Measurements from ENCODE around the gene TMCC2.
A peak's percentile ranks its signal among the peaks of the same experiment; 100 is the strongest.
"Not testable (repeated sequence)": the region's sequence is repeated elsewhere in the genome, so short reads cannot be mapped to it uniquely, and the experiment has no call there.

Gene TMCC2

DNA sequence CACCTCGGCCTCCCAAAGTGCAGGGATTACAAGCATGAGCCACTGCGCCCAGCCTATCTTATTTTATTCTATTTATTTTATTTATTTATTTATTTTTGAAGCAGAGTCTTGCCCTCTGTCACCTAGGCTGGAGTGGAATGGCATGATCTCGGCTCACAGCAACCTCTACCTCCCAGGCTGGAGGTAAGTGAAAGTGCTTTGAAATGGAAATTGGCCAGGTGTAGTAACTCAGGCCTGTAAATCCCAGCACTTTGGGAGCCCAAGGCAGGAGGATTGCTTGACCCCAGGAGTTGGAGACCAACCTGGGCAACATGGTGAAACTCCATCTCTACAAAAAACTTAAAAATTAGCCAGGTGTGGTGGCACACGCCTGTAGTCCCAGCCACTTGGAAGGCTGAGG is 11.2 kb upstream of the TMCC2 start:
- DNase-seq = no peak

DNA sequence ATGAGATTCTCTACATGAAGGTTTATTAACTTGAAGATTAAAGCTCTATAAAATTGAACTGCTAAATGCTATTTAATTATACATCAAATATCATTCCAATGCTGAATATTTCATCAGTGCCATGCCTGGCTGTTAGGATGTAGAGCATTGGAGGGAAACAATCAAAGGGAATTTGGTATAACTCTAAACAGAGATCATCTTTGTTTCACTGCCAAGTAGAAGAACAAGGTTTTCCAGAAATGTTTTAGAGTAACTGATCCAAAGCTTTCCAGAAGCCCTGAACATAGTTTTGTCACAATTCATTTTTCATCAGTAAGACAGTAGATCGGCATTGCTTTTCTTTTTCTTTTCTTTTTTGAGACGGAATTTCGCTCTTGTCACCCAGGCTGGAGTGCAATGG is 10.3 kb upstream of the TMCC2 start:
- DNase-seq = no peak

DNA sequence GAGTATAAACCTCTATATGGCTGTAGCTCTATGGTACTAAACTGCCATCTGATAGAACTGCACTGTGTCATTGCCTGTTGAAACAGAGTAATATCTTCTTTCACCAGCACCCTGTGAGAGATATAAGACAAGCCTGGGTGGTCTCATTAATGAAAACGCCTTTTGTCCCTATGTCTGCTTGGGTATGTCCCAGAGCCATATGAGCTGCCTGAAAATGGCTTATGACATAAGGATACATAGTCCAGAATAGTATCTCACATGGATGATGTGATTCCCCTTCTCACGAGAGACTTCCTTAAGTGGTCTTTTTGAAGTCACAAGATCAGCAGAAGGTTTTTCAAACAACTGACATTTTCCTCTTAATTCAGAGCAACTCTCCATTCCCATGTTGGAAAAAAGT is 7.3 kb upstream of the TMCC2 start:
- no peak for DNase-seq

DNA sequence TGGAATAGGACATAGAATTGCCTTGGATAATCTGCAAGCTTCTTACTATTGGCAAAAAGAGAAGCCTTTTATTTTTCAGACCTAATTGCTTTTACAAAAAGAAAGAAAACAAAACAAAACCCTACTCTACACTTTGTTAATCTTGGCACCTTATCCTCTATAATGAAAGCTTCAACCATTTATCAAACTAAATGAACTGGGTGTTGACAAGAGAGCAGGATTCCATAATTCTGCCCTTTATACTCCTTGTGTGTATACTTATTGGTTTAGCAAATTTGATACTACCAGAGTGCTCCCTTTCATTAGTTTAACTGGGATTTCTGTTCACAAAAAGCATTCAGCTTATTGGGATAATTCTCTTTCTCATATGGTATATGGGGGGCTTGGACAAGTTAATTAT is 3.0 kb upstream of the TMCC2 start:
- no peak for DNase-seq

DNA sequence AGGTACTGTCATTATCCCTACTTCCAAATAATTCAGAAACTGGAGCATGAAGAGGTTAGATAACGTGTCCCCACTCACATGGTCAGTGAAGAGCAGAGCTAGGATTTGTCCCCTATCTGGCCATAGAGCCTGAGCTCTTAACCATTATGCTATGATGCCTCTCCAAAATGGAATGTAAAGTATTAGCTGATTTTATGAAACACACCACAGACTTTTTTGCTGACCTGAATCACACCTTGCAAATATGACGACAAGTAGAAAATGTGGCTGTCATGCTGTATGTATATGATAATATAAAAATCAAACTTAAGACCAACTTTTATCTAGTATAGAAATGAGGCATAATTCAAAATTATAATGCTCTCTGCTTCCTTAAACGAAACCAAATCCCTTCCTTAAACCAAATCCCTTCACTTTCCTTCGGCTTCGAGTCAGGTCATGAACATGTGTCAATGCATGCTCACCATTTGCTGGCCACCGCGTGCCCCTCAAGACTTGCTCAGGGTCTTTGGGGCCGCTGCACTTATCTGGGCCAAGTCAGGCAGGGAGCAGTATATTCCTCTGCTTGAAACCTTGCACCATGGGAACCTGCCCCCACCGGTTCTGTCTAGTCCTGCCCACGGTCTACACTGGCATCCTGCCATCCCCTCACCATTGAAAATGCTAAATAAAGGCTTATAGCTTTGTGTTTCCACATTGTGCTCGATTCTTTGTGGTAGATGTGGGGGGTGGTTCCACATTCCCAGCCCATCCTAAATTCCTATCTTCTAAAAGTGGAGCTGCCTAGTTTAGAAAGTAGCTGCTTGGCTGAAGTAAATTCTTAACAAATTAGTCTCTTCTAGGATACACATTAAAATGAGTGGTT is 1.6 kb upstream of the TMCC2 start:
- no peak for DNase-seq

DNA sequence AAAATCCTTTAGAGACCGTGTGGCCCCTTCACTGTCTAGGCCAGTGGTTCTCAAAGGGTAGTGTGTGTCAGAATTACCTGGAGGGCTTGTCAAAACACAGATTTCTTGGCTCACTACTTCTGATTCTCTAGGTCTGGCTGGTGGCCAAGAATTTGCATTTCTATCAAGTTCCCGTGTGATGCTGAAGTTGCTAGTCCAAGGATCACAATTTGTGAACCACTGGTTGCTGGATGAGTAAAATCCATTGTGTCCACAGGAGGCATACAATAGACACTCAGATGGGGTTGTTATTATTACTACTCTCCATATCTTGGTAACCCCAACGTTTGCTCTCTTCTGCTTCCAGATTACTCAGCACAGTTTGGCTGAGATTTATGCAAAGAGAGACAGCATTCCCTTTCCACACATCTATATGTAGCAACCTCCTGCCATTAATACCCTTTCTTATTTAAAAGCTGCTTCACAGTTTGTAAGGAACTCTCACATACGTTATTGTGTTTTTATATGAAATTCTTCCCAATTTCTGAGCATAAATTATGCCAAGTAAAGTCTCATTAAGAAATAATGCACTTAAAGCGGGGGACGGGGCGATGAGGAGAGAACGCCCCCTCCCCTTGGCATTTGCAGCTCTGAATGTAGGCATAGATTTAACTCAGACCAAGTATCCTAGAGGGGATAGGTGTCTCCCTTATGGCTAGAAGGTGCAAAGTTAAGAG is 720 bp upstream of the TMCC2 start:
- DNase-seq = no peak

DNA sequence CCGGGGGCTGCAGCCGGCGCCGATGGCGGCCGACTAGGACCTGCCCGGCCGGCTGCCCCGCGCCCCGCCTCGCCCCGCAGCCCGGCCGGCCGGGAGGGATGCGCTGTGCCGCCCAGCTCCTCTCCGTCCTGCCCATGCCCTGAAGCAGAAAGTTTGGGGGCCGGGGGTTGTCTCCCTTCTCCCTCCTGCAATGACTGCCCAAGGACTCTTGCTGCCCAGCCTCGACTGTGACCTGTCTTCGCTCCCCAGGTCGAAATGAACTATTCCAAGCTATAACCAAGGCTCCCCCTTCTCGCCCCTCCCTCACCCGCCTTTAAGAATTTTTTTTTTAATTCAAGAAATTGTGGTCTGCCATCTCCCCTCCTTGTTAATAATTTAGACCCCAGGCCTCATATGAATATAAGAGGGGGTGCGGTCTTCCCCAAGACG is 361 bp downstream of the TMCC2 start:
- DNase-seq = no peak

DNA sequence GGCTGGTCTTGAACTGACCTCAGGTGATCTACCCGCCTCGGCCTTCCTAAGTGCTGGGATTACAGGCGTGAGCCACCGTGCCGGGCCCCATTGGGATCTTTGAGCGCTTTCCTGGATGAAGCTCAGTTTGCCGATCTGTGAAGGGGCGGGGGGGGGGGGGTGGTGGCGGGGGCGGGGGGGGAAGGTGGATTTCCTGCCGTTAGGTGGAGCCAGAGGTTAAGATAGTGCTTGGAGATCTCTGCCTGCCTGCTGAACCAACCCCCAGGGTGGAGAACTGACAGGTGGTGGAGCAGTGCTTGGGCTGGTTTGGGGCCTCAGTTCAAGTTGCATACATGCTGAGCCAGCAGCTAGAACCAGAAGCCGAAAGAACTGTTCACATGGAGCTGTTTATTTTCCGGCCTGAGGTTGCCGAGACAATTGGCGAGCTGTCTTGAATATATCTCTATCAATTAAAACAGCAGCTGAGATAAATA is 1.7 kb downstream of the TMCC2 start:
- peak; percentile 55 to 56 for DNase-seq

DNA sequence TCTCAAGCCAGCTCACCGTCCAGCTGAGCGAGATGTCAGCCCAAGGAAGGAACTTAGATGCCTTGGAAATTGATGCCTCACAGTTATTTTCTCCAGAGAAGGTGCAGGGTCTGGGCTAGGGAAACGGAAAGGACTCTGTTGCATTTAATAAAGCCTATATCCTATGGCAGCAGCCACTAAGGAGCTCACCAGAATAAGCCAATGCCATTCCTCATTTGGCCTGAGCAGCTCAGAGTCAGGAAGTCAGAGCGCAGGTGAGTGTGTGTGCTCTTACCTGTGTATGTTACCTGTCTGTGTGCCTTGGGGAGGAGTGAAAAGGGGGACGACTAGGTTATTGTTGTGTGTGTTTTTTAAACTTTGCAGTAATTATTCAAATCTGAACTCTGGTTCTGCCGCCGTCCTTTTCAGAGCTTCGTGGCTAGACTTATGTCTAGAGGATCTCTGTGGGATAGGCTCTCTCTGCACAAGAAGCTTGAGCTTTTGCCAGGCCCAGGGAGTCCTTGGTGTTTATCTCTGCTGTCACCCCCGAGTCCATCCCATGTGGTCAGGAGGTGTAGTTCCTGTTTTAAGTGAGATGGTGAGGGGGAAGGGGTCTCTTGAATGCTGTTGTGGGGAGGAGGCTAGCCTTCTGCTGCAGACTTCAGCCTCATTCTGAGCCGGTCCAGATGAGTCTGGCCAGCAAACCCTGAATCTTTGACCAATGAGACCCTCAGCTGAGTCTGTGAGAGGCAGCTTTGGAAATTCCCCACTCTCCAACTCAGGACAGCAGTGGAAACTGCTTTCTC is 2.4 kb downstream of the TMCC2 start:
- DNase-seq = no peak

DNA sequence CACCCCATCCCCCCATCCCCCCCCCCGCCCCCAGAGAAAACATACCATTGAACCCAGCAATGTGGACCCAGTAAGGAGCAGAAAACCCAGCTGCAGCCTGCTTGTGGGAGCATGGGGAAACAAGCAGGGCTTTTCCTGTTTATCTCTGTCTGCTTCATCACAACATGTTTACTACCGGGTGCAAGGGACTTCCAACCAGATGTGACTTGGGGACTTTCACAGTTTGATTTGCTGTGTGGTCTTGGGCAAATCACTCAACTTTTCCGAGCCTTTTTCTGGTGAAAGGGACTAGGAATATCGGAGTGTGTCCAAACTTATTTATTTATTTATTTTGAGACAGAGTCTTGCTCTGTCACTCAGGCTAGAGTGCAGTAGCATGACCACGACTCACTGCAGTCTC is 3.2 kb downstream of the TMCC2 start:
- no peak for DNase-seq

DNA sequence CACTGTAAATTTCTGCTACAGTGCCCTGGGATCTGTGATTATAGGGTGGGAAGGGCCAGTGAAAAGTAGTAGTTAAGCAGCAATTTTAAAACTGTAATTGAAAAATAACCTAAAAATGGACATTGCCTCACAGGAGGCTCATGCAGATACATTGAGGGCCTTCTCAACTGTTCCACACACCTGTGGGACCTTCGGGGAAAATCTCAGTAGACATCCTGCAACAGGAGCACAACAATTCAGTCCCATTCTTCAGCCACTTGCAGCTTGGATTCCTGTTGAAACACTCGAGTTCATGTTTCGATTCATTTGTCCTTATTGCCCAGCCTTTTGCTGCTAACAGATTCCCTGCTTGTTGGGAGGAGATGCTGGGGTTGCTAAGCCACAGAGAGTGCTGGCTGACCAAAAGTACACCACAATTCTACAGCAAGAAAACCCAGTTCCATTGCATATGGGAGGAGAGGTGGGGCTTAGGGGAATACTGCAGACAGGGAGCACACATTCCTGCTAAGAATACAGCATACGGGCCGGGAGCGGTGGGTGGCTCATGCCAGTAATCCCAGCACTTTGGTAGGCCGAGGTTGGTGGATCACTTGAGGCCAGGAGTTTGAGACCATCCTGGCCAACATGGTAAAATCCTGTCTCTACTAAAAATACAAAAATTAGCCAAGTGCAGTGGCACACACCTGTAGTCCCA is 4.5 kb downstream of the TMCC2 start:
- DNase-seq = no peak

DNA sequence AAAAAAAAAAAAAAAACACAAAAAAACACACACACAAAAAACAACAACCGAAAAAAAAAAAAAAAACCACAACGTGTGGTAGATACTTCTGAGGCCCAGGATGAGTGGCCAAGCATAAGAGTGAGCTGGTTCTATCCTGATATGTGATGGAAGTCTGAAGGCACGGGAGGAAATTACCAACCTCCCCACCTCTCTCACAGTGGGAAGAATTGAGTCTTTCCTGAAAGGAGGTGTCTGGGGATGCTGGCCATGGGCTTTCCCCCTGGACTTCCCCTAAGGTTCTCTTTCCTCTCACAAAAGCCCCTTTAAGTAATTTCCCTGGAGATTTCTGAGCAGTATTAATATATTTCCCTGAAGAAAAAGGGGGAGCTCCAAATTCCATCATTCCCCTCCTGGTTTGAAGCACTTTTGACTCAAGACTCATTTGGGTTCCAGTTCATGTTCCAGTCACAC is 5.2 kb downstream of the TMCC2 start:
- DNase-seq = no peak

DNA sequence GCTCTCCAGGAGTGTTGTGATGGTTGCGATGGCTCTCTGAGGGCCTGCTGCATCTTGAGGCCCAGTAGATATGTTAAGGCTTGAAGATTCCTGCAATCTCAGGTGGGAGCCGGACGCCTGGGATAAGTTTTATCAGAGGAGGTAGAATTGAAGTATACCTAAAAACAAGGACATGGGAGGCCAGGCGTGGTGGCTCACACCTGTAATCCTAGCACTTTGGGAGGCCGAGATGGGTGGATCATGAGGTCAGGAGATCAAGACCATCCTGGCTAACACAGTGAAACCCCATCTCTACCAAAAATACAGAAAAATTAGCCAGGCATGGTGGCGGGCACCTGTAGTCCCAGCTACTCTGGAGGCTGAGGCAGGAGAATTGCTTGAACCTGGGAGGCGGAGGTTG is 6.2 kb downstream of the TMCC2 start:
- not testable (repeated sequence) for DNase-seq

DNA sequence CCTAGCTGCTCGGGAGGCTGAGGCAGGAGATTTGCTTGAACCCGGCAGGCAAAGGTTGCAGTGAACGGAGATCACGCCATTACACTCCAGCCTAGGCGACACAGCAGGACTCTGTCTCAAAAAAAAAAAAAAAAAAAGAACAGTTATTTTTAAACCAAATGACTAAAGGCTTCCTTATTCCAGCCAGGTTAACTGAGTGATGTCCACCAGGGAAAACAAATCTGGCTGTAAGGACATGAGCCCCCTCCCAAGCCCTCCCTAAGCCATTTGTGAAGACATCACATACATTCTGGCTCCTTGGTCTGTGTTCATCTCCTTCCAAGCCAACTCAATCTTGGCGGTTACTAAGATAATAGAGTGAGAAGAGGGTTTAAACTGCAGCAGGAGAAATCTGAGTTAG is 8.2 kb downstream of the TMCC2 start:
- DNase-seq = no peak

DNA sequence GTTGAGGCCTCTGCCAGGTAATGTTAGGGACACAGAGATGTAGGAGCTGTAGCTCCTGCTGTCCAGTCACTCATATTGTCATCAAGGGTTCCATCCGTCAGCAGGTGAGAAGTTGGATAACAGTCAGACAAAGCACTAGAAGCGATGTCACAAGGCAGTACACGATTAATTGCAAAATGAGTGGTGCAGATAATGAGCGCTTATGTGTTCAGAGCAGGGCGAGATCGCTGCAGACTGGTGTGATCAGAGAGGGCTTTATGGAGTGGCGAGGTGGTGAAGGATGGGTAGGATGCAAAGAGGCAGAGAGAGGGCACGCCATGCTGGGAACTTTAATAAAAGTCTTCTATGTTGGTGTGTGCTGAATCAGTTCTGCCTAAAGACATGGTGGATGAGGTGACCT is 8.8 kb downstream of the TMCC2 start:
- no peak for DNase-seq

DNA sequence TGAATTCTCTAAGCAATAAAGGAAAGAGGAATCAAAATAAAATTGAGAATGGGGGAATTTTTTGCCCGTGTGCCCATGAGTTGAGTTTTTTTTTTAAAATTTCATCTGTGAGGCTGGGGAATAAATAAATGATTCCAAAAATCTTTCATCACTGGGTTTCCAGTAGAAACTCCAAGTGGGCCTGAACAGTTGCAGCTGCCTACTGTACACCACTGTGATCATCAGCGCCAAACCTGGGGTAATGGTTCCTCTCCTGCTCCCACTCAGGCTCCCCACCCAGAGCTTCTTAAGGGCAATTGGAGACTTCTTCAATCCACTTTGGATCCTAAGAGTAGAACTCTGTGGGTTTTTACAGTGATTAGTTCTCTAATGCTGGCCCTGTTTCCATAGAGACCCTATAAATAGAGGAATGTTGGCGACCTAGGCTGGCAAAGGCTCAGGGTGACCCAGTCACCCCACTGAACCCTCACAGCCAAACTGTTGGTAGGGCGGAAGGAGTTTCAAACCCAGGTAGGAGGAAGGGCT is 9.3 kb downstream of the TMCC2 start:
- DNase-seq = no peak

DNA sequence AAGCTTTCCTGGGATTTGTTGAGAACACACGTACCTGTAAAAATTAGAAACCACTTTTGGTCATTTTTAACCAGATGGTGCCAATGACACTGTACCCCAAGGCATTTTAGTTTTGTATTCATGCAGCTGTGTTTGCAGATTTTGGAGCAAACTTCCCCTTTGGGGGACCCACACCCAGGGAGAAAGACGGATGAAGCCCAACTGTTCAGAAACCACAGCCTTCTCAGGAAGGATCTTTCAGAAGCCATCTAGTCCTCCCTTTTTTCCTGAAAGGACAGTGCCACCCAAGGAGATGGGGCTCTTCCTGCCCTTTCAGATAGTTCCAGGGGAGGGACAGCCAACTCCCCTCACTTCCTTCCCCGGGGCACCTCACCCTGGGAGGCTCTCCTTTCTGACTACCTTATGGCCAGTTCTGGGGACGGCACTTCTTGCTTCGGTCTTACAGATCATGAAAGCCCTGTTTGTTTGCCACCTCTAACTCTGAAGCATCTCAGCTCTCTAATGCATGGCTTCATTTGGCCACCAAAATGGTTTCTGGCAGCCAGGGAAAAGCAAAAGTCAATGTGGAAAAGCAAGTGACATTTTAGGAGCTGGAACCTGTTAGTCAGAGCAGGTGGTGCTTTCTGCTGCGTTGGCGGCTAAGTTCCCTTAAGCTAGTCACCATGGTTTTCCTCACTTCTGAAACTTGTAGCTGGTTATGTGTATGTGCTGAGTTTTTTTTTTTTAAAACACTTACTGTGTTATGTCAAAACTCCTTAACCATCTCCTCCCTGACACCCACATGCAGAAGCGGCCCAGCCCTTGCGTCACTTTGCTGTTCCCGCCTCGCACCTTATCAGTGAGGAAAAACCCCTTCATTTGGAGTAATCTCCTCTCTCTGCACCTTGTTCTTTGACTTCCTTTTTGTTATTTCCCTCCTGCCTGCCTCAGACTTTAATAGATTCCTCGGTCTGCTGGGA is 10.1 kb downstream of the TMCC2 start:
- DNase-seq = peak; percentile 17 to 18

DNA sequence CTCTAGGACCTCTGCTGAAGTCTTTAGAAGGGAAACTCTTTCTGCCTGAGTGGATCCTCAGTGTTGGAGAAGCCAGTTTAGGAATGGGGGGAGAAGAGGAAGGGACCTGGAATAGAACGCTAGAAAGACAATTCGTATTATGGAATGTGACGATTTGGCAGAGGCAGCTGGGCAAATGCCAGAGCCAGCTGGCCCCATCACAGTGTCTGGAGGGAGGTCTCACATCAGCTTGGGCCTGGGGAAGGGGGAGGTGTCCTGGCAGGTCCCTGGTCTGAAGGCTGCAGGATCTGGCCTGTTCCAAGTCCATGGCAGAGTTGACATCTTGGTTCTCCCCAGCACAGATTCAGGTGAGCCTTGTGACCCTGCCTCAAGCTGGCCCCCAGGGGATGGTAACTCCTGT is 11.3 kb downstream of the TMCC2 start:
- DNase-seq = no peak

DNA sequence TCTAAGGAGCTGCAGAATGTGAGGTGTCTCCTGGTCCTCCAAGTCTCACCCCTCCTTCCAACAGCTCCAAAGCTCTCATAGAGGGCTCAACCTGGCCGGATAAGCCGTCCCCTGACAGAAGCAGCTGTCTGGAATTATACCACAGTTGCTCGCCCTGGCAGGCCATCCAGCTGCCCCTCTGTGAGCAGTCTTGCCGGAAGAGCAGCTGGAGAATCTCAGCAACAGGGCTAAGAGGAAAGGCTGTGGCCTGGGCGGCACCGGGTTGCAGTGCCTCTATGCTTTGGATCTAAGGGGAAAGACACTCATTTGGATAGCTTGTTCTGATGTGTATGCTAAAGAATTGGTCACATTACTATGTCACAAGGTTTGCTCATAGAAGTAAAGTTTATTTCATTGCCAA is 12.4 kb downstream of the TMCC2 start:
- no peak for DNase-seq

DNA sequence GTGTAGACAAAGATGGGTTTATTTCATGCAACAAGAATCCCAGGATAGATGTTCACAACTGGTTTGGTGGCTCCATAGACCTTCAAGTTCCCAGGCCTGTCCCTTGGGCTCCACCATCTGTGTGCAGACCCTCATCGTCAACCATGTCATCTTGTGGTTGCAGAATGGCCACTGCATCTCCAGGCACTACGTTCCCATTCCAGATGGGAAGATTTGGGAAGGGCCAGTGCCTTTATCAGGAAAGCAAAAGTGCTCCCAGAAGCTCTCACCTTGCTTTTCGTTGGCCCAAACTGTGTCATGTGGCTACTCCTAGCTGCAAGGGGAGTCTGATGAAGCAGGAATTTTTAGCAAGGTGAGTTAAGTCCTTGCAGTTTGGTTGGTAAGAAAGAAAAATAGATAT is 12.8 kb downstream of the TMCC2 start:
- no peak for DNase-seq

DNA sequence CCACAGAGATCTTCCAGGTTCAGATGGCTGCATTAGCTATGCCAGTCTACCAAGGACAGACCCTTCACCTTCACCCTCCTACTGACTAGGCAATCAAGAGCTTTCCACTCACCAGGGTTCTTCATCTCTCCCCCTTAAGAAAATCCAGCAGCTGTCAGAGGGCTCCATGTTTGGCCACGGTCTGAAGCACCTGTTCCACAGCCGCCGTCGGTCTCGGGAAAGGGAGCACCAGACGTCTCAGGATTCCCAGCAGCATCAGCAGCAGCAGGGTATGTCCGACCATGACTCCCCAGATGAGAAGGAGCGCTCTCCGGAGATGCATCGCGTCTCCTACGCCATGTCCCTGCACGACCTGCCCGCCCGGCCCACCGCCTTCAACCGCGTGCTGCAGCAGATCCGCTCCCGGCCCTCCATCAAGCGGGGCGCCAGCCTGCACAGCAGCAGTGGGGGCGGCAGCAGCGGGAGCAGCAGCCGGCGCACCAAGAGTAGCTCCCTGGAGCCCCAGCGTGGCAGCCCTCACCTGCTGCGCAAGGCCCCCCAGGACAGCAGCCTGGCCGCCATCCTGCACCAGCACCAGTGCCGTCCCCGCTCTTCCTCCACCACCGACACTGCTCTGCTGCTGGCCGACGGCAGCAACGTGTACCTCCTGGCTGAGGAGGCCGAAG is 13.8 kb downstream of the TMCC2 start:
- DNase-seq = no peak
